Stomach (tissue), 9 donors: ENCODE results near the gene EFNA3. TPM values are rescaled to one million over a fixed set of nuclear protein-coding genes. Genes with fewer than 3 reads are reported as not detected.
A peak's percentile ranks its signal among the peaks of the same experiment; 100 is the strongest.

Source experiments
- DNase-seq, 2 donors: peaks; one replicate each; pipeline versions ENCODE4 v3.0.0 to v3.0.0-alpha.2; 2013 to 2019
- H3K27ac ChIP-seq, 5 donors: fragments of 200-600 bp in 4 of 5; sonication (generic) in 4 of 5; one replicate each; pipeline ENCODE4 v1.5.1; 2013 to 2019; ENCODE audit warnings: mild to moderate bottlenecking in 1 of 5, moderate library complexity in 1 of 5
- H3K27me3 ChIP-seq, 3 donors: fragments of 200-600 bp; sonication (generic); one replicate each; pipeline ENCODE4 v1.5.1; 2017 to 2019; ENCODE audit warnings: mixed run types in 1 of 3
- H3K36me3 ChIP-seq, 4 donors: fragments of 200-600 bp; sonication (generic); 1 replicate in 3 of 4; 2 replicates in 1 of 4; pipeline ENCODE4 v1.5.1; 2016 to 2019
- H3K4me1 ChIP-seq, 4 donors: fragments of 200-600 bp; sonication (generic); one replicate each; pipeline ENCODE4 v1.5.1; 2016 to 2019
- H3K4me3 ChIP-seq, 4 donors: fragments of 200-600 bp; sonication (generic) in 3 of 4; one replicate each; pipeline ENCODE4 v1.5.1; 2016 to 2019; ENCODE audit warnings: mild to moderate bottlenecking in 1 of 4
- H3K9me3 ChIP-seq, 4 donors: fragments of 200-600 bp; sonication (generic); one replicate each; pipeline ENCODE4 v1.5.1; 2016 to 2019
- EP300 ChIP-seq: sonication (generic); formaldehyde crosslinking; IDR thresholded peaks from one replicate; pipeline ENCODE4 v1.6.1; 2017; ENCODE audit warnings: antibody characterized with exemption
- POLR2A ChIP-seq, 4 donors: fragments of 450-650 bp; IDR thresholded peaks; one replicate each; pipeline ENCODE4 v1.6.1; 2016; ENCODE audit warnings: antibody characterized with exemption in 4 of 4, control low read depth in 2 of 4, mild to moderate bottlenecking in 1 of 4, moderate library complexity in 1 of 4
- POLR2AphosphoS5 ChIP-seq, 3 donors: sonication (generic); formaldehyde crosslinking; IDR thresholded peaks; one replicate each; pipeline ENCODE4 v1.6.1; 2016; ENCODE audit warnings: antibody characterized with exemption in 3 of 3
- WGBS, 5 donors: extraction: QIAGEN DNeasy Blood & Tissue Kit in 3 of 5; methylation state at CpG; one replicate each; pipeline versions ENCODE4 v1.1.5 to v1.1.7; 2013 to 2018; 5-methylcytosine and 5-hydroxymethylcytosine counted together
- intact Hi-C: fragments of 100-400 bp; cut with DNase I; formaldehyde crosslinking; loops from one replicate; pipeline ENCODE4 v1.15.1; 2023; ENCODE audit warnings: low total_unique reads
- polyA plus RNA-seq, 3 donors: library from polyadenylated mRNA; stranded (reverse); fragments of 200-250 nt; gene quantifications; one replicate each; pipeline ENCODE4 v1.2.3, GENCODE V29; 2013
- total RNA-seq, 5 donors: library from RNA; depleted of rRNA; stranded (reverse); fragments of >200 nt; gene quantifications; one replicate each; pipeline versions ENCODE4 v1.1.0 to v1.2.3, GENCODE V29; 2014 to 2016
- TF ChIP-seq, protein P1 (sequence below), 7 experiments: fragments of 450-650 bp in 4 of 7; fragments of 200-600 bp in 3 of 7; sonication (generic) in 3 of 7; IDR thresholded peaks; one replicate each; pipeline ENCODE4 v1.5.1; 2016 to 2019; ENCODE audit warnings: antibody characterized with exemption in 7 of 7, control low read depth in 2 of 7, mild to moderate bottlenecking in 1 of 7
- donor health status: healthy with polysubstance abuse.
- donor health status: Bipolar disorder and iron deficiency.
- donor health status: healthy.

Gene EFNA3
- total and polyA plus RNA-seq, 8 donors: 0.76 to 4.9 (median 1.5) TPM; not detected in 5

DNA sequence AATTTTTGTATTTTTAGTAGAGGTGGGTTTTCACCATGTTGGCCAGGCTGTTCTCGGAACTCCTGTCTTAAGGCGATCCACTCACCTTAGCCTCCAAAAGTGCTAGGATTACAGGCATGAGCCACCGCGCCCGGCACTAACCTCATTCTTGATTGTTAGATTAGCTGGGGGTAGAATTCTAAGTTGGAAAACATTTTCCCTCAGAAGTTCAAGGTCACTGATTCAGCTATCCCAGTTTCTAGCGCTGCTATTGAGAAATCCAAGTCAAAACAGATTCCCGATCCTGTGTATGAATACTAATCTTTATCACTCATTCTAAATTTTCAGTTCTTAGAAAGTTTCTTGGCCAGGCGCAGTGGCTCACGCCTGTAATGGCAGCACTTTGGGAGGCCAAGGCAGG, 24.7 kb downstream of the EFNA3 start:
- TF ChIP-seq, protein P1, sequence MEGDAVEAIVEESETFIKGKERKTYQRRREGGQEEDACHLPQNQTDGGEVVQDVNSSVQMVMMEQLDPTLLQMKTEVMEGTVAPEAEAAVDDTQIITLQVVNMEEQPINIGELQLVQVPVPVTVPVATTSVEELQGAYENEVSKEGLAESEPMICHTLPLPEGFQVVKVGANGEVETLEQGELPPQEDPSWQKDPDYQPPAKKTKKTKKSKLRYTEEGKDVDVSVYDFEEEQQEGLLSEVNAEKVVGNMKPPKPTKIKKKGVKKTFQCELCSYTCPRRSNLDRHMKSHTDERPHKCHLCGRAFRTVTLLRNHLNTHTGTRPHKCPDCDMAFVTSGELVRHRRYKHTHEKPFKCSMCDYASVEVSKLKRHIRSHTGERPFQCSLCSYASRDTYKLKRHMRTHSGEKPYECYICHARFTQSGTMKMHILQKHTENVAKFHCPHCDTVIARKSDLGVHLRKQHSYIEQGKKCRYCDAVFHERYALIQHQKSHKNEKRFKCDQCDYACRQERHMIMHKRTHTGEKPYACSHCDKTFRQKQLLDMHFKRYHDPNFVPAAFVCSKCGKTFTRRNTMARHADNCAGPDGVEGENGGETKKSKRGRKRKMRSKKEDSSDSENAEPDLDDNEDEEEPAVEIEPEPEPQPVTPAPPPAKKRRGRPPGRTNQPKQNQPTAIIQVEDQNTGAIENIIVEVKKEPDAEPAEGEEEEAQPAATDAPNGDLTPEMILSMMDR (IDR thresholded peaks at IDR 0.05): no peak
- TF ChIP-seq POLR2A (IDR thresholded peaks at IDR 0.05): no peak
- no peak for TF ChIP-seq EP300
- TF ChIP-seq POLR2AphosphoS5 (IDR thresholded peaks at IDR 0.05): no peak
- no peaks in the 10 kb centered on the region for H3K36me3 ChIP-seq
- DNase-seq: no peak
- no peak overlapping the region for H3K4me3 ChIP-seq
- WGBS, 5 donors: 73 to 92% (median 87%) methylated on average over 9 of the region's 9 CpGs
- no peaks in the 10 kb centered on the region for H3K27me3 ChIP-seq
- H3K4me1 ChIP-seq: peaks cover 5 to 30% (median 9%) of the 10 kb centered on the region in 4 donors
- no peak overlapping the region for H3K27ac ChIP-seq
- intact Hi-C loops: no loop called here
- no peaks in the 10 kb centered on the region for H3K9me3 ChIP-seq

DNA sequence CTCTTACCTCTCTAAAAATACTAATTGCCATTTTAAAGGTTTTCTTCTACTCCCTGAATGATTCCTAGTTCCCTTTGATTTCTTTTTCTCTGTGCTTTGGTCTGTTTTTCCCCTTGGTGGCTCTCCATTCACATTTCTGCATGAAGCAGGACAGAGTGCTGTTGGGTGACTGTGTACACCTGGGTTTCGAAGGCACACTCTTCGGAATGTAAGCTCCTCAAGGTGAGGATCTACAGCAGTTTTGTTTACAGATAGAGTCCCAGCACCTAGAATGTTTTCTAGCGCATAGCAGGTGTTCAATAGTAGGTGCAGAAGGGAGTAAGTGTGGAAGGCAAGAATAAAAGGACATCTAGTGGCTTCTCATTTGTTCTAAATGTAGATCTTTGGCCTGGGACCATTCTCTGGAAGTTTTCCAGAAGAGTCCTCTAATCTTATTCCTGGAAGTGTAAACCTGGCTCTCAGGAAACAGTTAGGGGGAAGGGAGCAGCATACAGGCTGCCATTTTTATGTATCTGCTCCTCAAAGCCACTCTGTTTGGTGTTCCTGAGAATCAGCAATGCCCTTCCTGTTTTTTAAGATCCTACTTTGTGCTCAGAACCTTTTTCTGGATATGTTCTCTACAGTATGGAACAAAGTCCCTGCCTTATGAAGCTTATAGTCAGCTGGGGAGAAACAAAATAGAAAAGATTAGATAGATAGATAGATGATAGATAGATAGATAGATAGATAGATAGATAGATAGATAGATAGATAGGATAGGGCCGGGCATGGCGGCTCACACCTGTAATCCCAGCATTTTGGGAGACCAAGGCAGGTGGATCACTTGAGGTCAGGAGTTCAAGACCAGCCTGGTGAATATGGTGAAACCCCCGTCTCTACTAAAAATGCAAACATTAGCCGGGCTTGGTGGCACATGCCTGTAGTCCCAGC, 26.2 kb downstream of the EFNA3 start:
- intact Hi-C loops: no loop called here
- Histone ChIP-seq H3K4me3 (no peak overlapping the region), H3K4me1 (peaks cover 5 to 30% (median 9%) of the 10 kb centered on the region in 4 donors), H3K27ac (peak overlapping the region; percentile 48 to 74 (median 68)), H3K27me3 (no peaks in the 10 kb centered on the region), H3K9me3 (no peaks in the 10 kb centered on the region), H3K36me3 (no peaks in the 10 kb centered on the region)
- DNase-seq: no peak
- 44 to 64% (median 57%) methylated on average over 7 of the region's 7 CpGs for WGBS, 5 donors
- TF ChIP-seq, protein P1 (IDR thresholded peaks at IDR 0.05): no peak

DNA sequence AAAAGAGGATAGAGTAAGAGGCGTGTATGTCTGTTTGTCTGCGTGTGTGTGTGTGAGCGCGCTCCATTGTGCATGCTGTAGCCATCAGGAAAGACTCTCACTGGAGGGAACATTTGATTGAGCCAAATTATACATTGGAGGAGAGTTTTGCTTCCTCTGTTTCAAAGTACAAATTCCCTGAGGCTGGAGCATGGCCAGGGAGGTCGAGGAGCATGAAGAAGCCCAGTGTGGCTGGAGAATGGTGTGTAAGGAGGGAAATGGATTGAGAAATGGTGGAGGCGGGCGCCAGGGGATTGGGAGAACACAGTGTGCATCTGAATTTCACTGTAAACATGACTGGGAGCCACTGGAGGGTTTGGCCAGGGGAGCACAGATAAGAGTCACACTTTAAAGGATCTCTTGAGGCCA, 27.0 kb downstream of the EFNA3 start:
- H3K9me3 ChIP-seq: no peaks in the 10 kb centered on the region
- no peaks in the 10 kb centered on the region for H3K36me3 ChIP-seq
- H3K4me3 ChIP-seq: no peak overlapping the region
- no peaks in the 10 kb centered on the region for H3K27me3 ChIP-seq
- intact Hi-C loops: no loop called here
- H3K27ac ChIP-seq: peak overlapping the region; percentile 48 to 74 (median 68)
- TF ChIP-seq, protein P1 (IDR thresholded peaks at IDR 0.05): no peak
- TF ChIP-seq POLR2A (IDR thresholded peaks at IDR 0.05): no peak
- peak in 2 of 3 donors; percentile 5 to 23 for TF ChIP-seq POLR2AphosphoS5 (IDR thresholded peaks at IDR 0.05)
- H3K4me1 ChIP-seq: peaks cover 5 to 30% (median 9%) of the 10 kb centered on the region in 4 donors
- WGBS, 5 donors: 18 to 52% (median 33%) methylated on average over 7 of the region's 7 CpGs
- peak in 1 of 2 donors; percentile 87 for DNase-seq

DNA sequence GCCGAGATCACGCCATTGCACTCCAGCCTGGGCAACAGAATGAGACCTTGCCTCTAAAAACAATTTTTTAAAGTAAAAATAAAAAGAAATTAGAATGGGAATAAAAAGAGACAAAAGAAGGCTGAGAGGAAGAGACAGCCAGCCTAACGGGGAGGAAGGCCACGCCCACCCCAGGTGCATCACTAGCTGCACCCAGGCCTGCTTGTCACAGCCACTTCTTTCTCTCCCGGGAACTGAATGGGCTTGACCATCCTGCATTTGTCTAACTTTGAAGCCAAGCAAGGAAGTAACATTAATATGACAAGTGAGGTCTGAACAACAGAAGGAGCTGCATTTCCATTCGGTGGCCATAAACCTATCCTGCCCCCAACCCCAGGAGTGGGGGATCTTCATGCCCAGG, 28.2 kb downstream of the EFNA3 start:
- WGBS, 5 donors: 75 to 84% (median 82%) methylated on average over 6 of the region's 6 CpGs
- Histone ChIP-seq H3K4me3 (no peak overlapping the region), H3K4me1 (peaks cover 5 to 30% (median 9%) of the 10 kb centered on the region in 4 donors), H3K9me3 (no peaks in the 10 kb centered on the region), H3K36me3 (no peaks in the 10 kb centered on the region), H3K27me3 (no peaks in the 10 kb centered on the region), H3K27ac (no peak overlapping the region)
- no peak for DNase-seq
- no peak for TF ChIP-seq EP300
- intact Hi-C loops: no loop called here
